ENCODE data around the gene FCRL5. TPM values are rescaled to one million over a fixed set of nuclear protein-coding genes. Genes with fewer than 3 reads are reported as not detected.

The FCRL5 gene
- total RNA-seq, 1 experiment from 2014 or later, result not detected

GRCh38 chr1:157539568-157539967, 12.7 kb downstream of the FCRL5 start:
- no peak overlapping the region for H3K4me3 Mint-ChIP-seq (ENCODE audit: unreplicated experiment)
- Histone ChIP-seq H3K9me3 (no peaks in the 10 kb centered on the region), H3K4me3 (ENCODE audit: low read depth, low read length) (no peak overlapping the region), H3K36me3 (ENCODE audit: control insufficient read depth, insufficient read depth, low read length) (no peaks in the 10 kb centered on the region), H3K27me3 (replicated peaks; ENCODE audit: control insufficient read depth, insufficient read depth, low read length) (no peaks in the 10 kb centered on the region), H3K4me1 (no peaks in the 10 kb centered on the region)
- TF ChIP-seq CTCF (IDR thresholded peaks at IDR 0.05; ENCODE audit: insufficient read depth in 1 of 2, low read depth in 1 of 2, low read length in 1 of 2, severe bottlenecking in 1 of 2, unreplicated experiment in 1 of 2), result no peak
- intact Hi-C loops (cut with micrococcal nuclease; ENCODE audit: unreplicated experiment), result no loop called here
- no peaks in the 10 kb centered on the region for H3K4me1 Mint-ChIP-seq (ENCODE audit: low read depth, unreplicated experiment)
- no TSS peak for BruUV-seq (replicated peaks)
- DNase-seq, result no peak
- ChIA-PET CTCF (no interaction called here), POLR2A (no interaction called here)
- H3K9me3 Mint-ChIP-seq (ENCODE audit: unreplicated experiment), result peaks cover 8% of the 10 kb centered on the region
- H3K27me3 Mint-ChIP-seq (ENCODE audit: insufficient read depth, unreplicated experiment), result peaks cover 17% of the 10 kb centered on the region
- H3K27ac Mint-ChIP-seq (ENCODE audit: unreplicated experiment), result no peak overlapping the region
- no peaks in the 10 kb centered on the region for H3K36me3 Mint-ChIP-seq (ENCODE audit: insufficient read depth, unreplicated experiment)

- POLR2A ChIA-PET, result no interaction called here
- H3K4me3 Mint-ChIP-seq (ENCODE audit: unreplicated experiment), result no peak overlapping the region
- CTCF ChIA-PET, result no interaction called here
These were observed 19.7 kb downstream of the FCRL5 start for GRCh38 chr1:157532569-157532968.

GRCh38 chr1:157523774-157524493, 28.4 kb downstream of the FCRL5 start:
- intact Hi-C loops (cut with micrococcal nuclease; ENCODE audit: unreplicated experiment), result no loop called here
- BruUV-seq (replicated peaks), result no TSS peak
- H3K4me3 ChIP-seq (ENCODE audit: low read depth, low read length), result no peak overlapping the region
- Mint-ChIP-seq H3K27ac (ENCODE audit: unreplicated experiment) (no peak overlapping the region), H3K9me3 (ENCODE audit: unreplicated experiment) (no peaks in the 10 kb centered on the region), H3K4me3 (ENCODE audit: unreplicated experiment) (no peak overlapping the region), H3K36me3 (ENCODE audit: insufficient read depth, unreplicated experiment) (no peaks in the 10 kb centered on the region), H3K4me1 (ENCODE audit: low read depth, unreplicated experiment) (peaks cover 9% of the 10 kb centered on the region), H3K27me3 (ENCODE audit: insufficient read depth, unreplicated experiment) (peaks cover 4% of the 10 kb centered on the region)
- H3K27me3 ChIP-seq (replicated peaks; ENCODE audit: control insufficient read depth, insufficient read depth, low read length), result no peaks in the 10 kb centered on the region
- no peaks in the 10 kb centered on the region for H3K9me3 ChIP-seq
- DNase-seq, result no peak
- ChIA-PET POLR2A (no interaction called here), CTCF (no interaction called here)
- H3K36me3 ChIP-seq (ENCODE audit: control insufficient read depth, insufficient read depth, low read length), result no peaks in the 10 kb centered on the region; the same call in 1 of the 2 replicates
- TF ChIP-seq CTCF (IDR thresholded peaks at IDR 0.05; ENCODE audit: insufficient read depth in 1 of 2, low read depth in 1 of 2, low read length in 1 of 2, severe bottlenecking in 1 of 2, unreplicated experiment in 1 of 2), result no peak
- H3K4me1 ChIP-seq, result no peaks in the 10 kb centered on the region

More at GRCh38 chr1:157532569-157532968, 19.7 kb downstream of the FCRL5 start:
- Histone ChIP-seq H3K4me3 (ENCODE audit: low read depth, low read length) (no peak overlapping the region), H3K36me3 (ENCODE audit: control insufficient read depth, insufficient read depth, low read length) (no peaks in the 10 kb centered on the region), H3K27me3 (replicated peaks; ENCODE audit: control insufficient read depth, insufficient read depth, low read length) (no peaks in the 10 kb centered on the region), H3K4me1 (no peaks in the 10 kb centered on the region), H3K9me3 (no peaks in the 10 kb centered on the region)
- no TSS peak for BruUV-seq (replicated peaks)
- Mint-ChIP-seq H3K36me3 (ENCODE audit: insufficient read depth, unreplicated experiment) (no peaks in the 10 kb centered on the region), H3K9me3 (ENCODE audit: unreplicated experiment) (peaks cover 8% of the 10 kb centered on the region), H3K27ac (ENCODE audit: unreplicated experiment) (no peak overlapping the region), H3K4me1 (ENCODE audit: low read depth, unreplicated experiment) (no peaks in the 10 kb centered on the region), H3K27me3 (ENCODE audit: insufficient read depth, unreplicated experiment) (peaks cover 18% of the 10 kb centered on the region)
- DNase-seq, result no peak
- intact Hi-C loops (cut with micrococcal nuclease; ENCODE audit: unreplicated experiment), result no loop called here
- no peak for TF ChIP-seq CTCF (IDR thresholded peaks at IDR 0.05; ENCODE audit: insufficient read depth in 1 of 2, low read depth in 1 of 2, low read length in 1 of 2, severe bottlenecking in 1 of 2, unreplicated experiment in 1 of 2)

Measured in Caco-2 (cell line).